ENCODE measurements around the gene DCLK2.
"Not testable (repeated sequence)": the region's sequence is repeated elsewhere in the genome, so short reads cannot be mapped to it uniquely, and the experiment has no call there.

Gene DCLK2

GRCh38 chr4:150149381-150149780 lies 71.1 kb downstream of the DCLK2 start:
- DNase-seq (ENCODE audit: low read depth in 1 of 2, low spot score in 1 of 2): no peak

- no peak for DNase-seq (ENCODE audit: low read depth in 1 of 2, low spot score in 1 of 2)
Observed at GRCh38 chr4:150150629-150151062, 72.4 kb downstream of the DCLK2 start.

- DNase-seq (ENCODE audit: low read depth in 1 of 2, low spot score in 1 of 2): no peak
Observed at GRCh38 chr4:150152766-150153165, 74.5 kb downstream of the DCLK2 start.

GRCh38 chr4:150155391-150155790 lies 77.1 kb downstream of the DCLK2 start:
- no peak for DNase-seq (ENCODE audit: low read depth in 1 of 2, low spot score in 1 of 2)

- no peak for DNase-seq (ENCODE audit: low read depth in 1 of 2, low spot score in 1 of 2)
Observed at GRCh38 chr4:150156543-150156942, 78.3 kb downstream of the DCLK2 start.

- no peak for DNase-seq (ENCODE audit: low read depth in 1 of 2, low spot score in 1 of 2)
Observed at GRCh38 chr4:150158041-150158440, 79.8 kb downstream of the DCLK2 start.

GRCh38 chr4:150160473-150160872 lies 82.2 kb downstream of the DCLK2 start:
- no peak for DNase-seq (ENCODE audit: low read depth in 1 of 2, low spot score in 1 of 2)

GRCh38 chr4:150161109-150161508 lies 82.9 kb downstream of the DCLK2 start:
- no peak for DNase-seq (ENCODE audit: low read depth in 1 of 2, low spot score in 1 of 2)

GRCh38 chr4:150162020-150162419 lies 83.8 kb downstream of the DCLK2 start:
- DNase-seq (ENCODE audit: low read depth in 1 of 2, low spot score in 1 of 2): not testable (repeated sequence)

GRCh38 chr4:150164055-150164454 lies 85.8 kb downstream of the DCLK2 start:
- no peak for DNase-seq (ENCODE audit: low read depth in 1 of 2, low spot score in 1 of 2)

- no peak for DNase-seq (ENCODE audit: low read depth in 1 of 2, low spot score in 1 of 2)
Observed at GRCh38 chr4:150164956-150165629, 86.8 kb downstream of the DCLK2 start.

GRCh38 chr4:150167054-150167453 lies 88.8 kb downstream of the DCLK2 start:
- DNase-seq (ENCODE audit: low read depth in 1 of 2, low spot score in 1 of 2): no peak

- DNase-seq (ENCODE audit: low read depth in 1 of 2, low spot score in 1 of 2): no peak
Observed at GRCh38 chr4:150173432-150173861, 95.2 kb downstream of the DCLK2 start.

- no peak for DNase-seq (ENCODE audit: low read depth in 1 of 2, low spot score in 1 of 2)
Observed at GRCh38 chr4:150173982-150174398, 95.7 kb downstream of the DCLK2 start.

- DNase-seq (ENCODE audit: low read depth in 1 of 2, low spot score in 1 of 2): no peak
Observed at GRCh38 chr4:150176547-150176946, 98.3 kb downstream of the DCLK2 start.

GRCh38 chr4:150178161-150178560 lies 99.9 kb downstream of the DCLK2 start:
- DNase-seq (ENCODE audit: low read depth in 1 of 2, low spot score in 1 of 2): no peak

GRCh38 chr4:150181536-150181935 lies 103.3 kb downstream of the DCLK2 start:
- DNase-seq (ENCODE audit: low read depth in 1 of 2, low spot score in 1 of 2): no peak

- no peak for DNase-seq (ENCODE audit: low read depth in 1 of 2, low spot score in 1 of 2)
Observed at GRCh38 chr4:150182794-150183193, 104.5 kb downstream of the DCLK2 start.

GRCh38 chr4:150185033-150185432 lies 106.8 kb downstream of the DCLK2 start:
- DNase-seq (ENCODE audit: low read depth in 1 of 2, low spot score in 1 of 2): not testable (repeated sequence)

- no peak for DNase-seq (ENCODE audit: low read depth in 1 of 2, low spot score in 1 of 2)
Observed at GRCh38 chr4:150192986-150193385, 114.7 kb downstream of the DCLK2 start.

GRCh38 chr4:150197256-150197655 lies 119.0 kb downstream of the DCLK2 start:
- DNase-seq (ENCODE audit: low read depth in 1 of 2, low spot score in 1 of 2): not testable (repeated sequence)

GRCh38 chr4:150199056-150199455 lies 120.8 kb downstream of the DCLK2 start:
- no peak for DNase-seq (ENCODE audit: low read depth in 1 of 2, low spot score in 1 of 2)

- DNase-seq (ENCODE audit: low read depth in 1 of 2, low spot score in 1 of 2): no peak
Observed at GRCh38 chr4:150205016-150205415, 126.8 kb downstream of the DCLK2 start.
